GM13977 (cell line): Measurements from ENCODE around the gene AATK.
A peak's percentile ranks its signal among the peaks of the same experiment; 100 is the strongest.

ENCODE experiments used
- DNase-seq: peaks from one replicate; pipeline ENCODE4 v3.0.0; 2012; ENCODE audit warnings: low spot score
- in situ Hi-C: fragments of 300-500 bp; cut with MboI; formaldehyde crosslinking; loops from one replicate; pipeline ENCODE4 v1.12.0; 2022; ENCODE audit warnings: low sequenced_read_pairs, low pct_unique_long_range_greater_than_20kb, mixed read lengths, inconsistent platforms; ENCODE audit not compliant: unreplicated experiment
- TF ChIP-seq, protein P1 (sequence below): IDR thresholded peaks from 2 replicates; pipeline ENCODE4 v1.5.1; 2012; ENCODE audit warnings: mild to moderate bottlenecking, control low read depth; ENCODE audit not compliant: insufficient read depth; ENCODE audit errors: extremely low read depth, missing control alignments

Gene AATK

GRCh38 chr17:81120695-81121621 lies 45.1 kb downstream of the AATK start:
- in situ Hi-C loops = no loop called here
- DNase-seq = no peak
- TF ChIP-seq, protein P1, sequence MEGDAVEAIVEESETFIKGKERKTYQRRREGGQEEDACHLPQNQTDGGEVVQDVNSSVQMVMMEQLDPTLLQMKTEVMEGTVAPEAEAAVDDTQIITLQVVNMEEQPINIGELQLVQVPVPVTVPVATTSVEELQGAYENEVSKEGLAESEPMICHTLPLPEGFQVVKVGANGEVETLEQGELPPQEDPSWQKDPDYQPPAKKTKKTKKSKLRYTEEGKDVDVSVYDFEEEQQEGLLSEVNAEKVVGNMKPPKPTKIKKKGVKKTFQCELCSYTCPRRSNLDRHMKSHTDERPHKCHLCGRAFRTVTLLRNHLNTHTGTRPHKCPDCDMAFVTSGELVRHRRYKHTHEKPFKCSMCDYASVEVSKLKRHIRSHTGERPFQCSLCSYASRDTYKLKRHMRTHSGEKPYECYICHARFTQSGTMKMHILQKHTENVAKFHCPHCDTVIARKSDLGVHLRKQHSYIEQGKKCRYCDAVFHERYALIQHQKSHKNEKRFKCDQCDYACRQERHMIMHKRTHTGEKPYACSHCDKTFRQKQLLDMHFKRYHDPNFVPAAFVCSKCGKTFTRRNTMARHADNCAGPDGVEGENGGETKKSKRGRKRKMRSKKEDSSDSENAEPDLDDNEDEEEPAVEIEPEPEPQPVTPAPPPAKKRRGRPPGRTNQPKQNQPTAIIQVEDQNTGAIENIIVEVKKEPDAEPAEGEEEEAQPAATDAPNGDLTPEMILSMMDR = no peak

DNA sequence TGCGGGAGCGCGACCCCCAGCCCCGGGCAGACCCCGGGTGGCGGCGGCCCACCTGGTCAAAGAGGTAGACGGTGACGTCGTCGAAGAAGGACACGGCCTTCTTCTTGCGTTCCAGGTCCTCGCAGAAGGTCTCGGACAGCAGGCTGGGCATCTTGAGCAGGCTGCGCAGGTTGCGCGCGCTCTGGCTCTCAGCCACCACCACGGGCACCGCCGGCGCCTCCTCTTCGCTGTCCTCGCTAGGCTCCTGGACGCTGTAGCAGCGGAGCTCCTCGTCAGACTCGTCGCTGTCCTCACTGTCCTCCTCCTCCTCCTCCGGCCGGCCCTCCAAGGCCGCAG lies 45.9 kb downstream of the AATK start:
- in situ Hi-C loops = no loop called here
- DNase-seq = no peak
- TF ChIP-seq, protein P1 = no peak

GRCh38 chr17:81119223-81120148 lies 46.5 kb downstream of the AATK start:
- TF ChIP-seq, protein P1 = no peak
- in situ Hi-C loops = no loop called here
- peak; percentile 87 for DNase-seq

DNA sequence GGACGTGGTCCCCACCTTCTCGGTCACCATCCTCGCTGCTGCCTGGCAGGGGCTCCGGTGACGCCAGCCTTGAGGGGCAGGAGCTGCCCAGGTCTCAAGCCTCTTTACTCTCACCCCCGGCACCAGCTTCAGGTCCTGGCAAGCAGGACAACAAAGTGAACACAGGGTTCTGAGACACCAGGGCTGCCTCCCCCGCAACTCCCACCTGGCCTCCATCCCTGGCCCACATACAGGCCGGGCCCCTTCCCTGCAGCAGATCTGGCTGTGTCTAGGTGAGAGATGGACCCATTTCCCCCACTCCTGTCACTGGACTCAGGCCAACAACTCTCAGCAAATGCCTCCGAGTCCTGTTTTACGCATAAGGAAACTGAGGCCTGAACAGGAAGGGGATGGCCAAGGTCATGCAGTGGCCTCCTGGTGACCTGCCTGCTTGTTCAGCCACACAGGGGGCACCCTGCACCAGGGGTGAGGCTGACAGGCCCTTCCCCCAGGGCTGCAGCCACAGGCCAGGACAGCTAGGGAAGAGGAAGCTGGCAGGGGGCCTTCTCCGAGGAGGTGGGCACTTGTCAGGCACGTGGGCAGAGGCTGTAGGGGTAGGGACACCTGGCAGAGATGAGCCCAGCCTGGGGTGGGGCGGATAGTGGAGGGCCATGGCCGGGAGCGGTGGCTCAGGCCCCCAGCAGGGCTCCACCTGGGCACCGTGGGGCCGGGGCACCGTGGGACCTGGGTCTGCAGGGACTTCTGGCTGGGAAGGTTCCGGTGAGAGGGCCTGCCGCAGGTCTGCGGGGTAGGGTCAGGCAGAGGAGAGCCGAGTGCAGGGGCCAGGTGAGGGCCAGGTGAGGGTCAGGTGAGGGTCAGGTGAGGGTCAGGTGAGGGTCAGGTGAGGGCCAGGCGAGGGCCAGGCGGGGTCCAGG lies 47.5 kb downstream of the AATK start:
- in situ Hi-C loops = no loop called here
- no peak for DNase-seq
- TF ChIP-seq, protein P1 = no peak

GRCh38 chr17:81117672-81118198 lies 48.3 kb downstream of the AATK start:
- TF ChIP-seq, protein P1 = no peak
- in situ Hi-C loops = no loop called here
- DNase-seq = no peak
